Naive thymus-derived CD4-positive, alpha-beta T cell (primary cell): Measurements from ENCODE around the gene JMJD1C. TPM values are rescaled to one million over a fixed set of nuclear protein-coding genes. Genes with fewer than 3 reads are reported as not detected.

ENCODE experiments used
- ATAC-seq: fragments of 150-1000 bp; cut with Tn5 transposase; 2 replicates; pipeline ENCODE4 v1.10.0; 2021; ENCODE audit warnings: mild to moderate bottlenecking, moderate library complexity
- CTCF ChIA-PET: fragments of 350-600 bp; sonication (Branson Sonifier 250); formaldehyde crosslinking; loops from one replicate; lab custom pipeline; 2021; ENCODE audit warnings: antibody characterized with exemption; lab: Charles Lee
- POLR2A ChIA-PET: fragments of 350-600 bp; sonication (Branson Sonifier 250); formaldehyde crosslinking; loops from one replicate; lab custom pipeline; 2021; ENCODE audit warnings: antibody characterized with exemption, inconsistent platforms; lab: Charles Lee
- DNase-seq, 9 donors: peaks; one replicate each; pipeline versions ENCODE4 v3.0.0 to v3.0.0-alpha.2; 2020 to 2022; ENCODE audit warnings: mixed read lengths in 1 of 9
- H3K27ac ChIP-seq: one replicate; pipeline ENCODE4 v1.7.0; 2013; ENCODE audit warnings: mild to moderate bottlenecking, low read depth, low read length, moderate library complexity
- H3K27me3 ChIP-seq, 2 donors: one replicate each; pipeline ENCODE4 v1.7.0; 2013; ENCODE audit warnings: low read length in 2 of 2, mild to moderate bottlenecking in 2 of 2, moderate library complexity in 2 of 2; ENCODE audit not compliant: control insufficient read depth in 2 of 2, insufficient read depth in 2 of 2
- H3K36me3 ChIP-seq, 3 experiments: 1 replicate in 2 of 3; 2 replicates in 1 of 3; pipeline ENCODE4 v1.7.0; 2013; ENCODE audit warnings: low read length in 3 of 3, mild to moderate bottlenecking in 3 of 3, moderate library complexity in 1 of 3; ENCODE audit not compliant: insufficient read depth in 3 of 3, control insufficient read depth in 2 of 3
- H3K4me1 ChIP-seq, 2 donors: one replicate each; pipeline ENCODE4 v1.7.0; 2013; ENCODE audit warnings: low read length in 2 of 2, mild to moderate bottlenecking in 2 of 2, moderate library complexity in 1 of 2; ENCODE audit not compliant: control insufficient read depth in 2 of 2, insufficient read depth in 2 of 2
- H3K4me3 ChIP-seq: 2 replicates; pipeline ENCODE4 v1.7.0; 2013; ENCODE audit warnings: mild to moderate bottlenecking, low read length
- H3K9me3 ChIP-seq, 3 experiments: 1 replicate in 2 of 3; 2 replicates in 1 of 3; pipeline ENCODE4 v1.7.0; 2013; ENCODE audit warnings: low read length in 3 of 3; ENCODE audit not compliant: control insufficient read depth in 2 of 3
- H3K27ac Mint-ChIP-seq, 9 donors: one replicate each; pipeline ENCODE4 v1.8.0; 2020 to 2022; ENCODE audit warnings: mixed read lengths in 9 of 9, mild to moderate bottlenecking in 8 of 9, moderate library complexity in 5 of 9, inconsistent platforms in 2 of 9
- H3K27me3 Mint-ChIP-seq, 5 donors: one replicate each; pipeline ENCODE4 v1.8.0; 2021 to 2022; ENCODE audit warnings: mixed read lengths in 5 of 5, mild to moderate bottlenecking in 1 of 5
- H3K36me3 Mint-ChIP-seq, 5 donors: one replicate each; pipeline ENCODE4 v1.8.0; 2020 to 2022; ENCODE audit warnings: mixed read lengths in 5 of 5, mild to moderate bottlenecking in 3 of 5, inconsistent platforms in 1 of 5
- H3K4me1 Mint-ChIP-seq, 7 donors: one replicate each; pipeline ENCODE4 v1.8.0; 2020 to 2022; ENCODE audit warnings: mixed read lengths in 7 of 7, mild to moderate bottlenecking in 3 of 7, inconsistent platforms in 1 of 7
- H3K4me3 Mint-ChIP-seq, 10 donors: one replicate each; pipeline ENCODE4 v1.8.0; 2020 to 2022; ENCODE audit warnings: mild to moderate bottlenecking in 10 of 10, mixed read lengths in 10 of 10, moderate library complexity in 6 of 10, inconsistent platforms in 2 of 10
- H3K9me3 Mint-ChIP-seq, 11 donors: one replicate each; pipeline ENCODE4 v1.8.0; 2020 to 2022; ENCODE audit warnings: mixed read lengths in 11 of 11, mild to moderate bottlenecking in 4 of 11, inconsistent platforms in 1 of 11, moderate library complexity in 1 of 11
- intact Hi-C, 2 donors: fragments of 100-400 bp; cut with micrococcal nuclease; formaldehyde crosslinking; loops; one replicate each; pipeline ENCODE4 v1.15.1; 2023
- polyA plus RNA-seq, 2 donors: library from polyadenylated mRNA; unstranded; fragments of 300-500 nt; fragmentation: Illumina TruSeq; gene quantifications; one replicate each; pipeline ENCODE4 v1.2.3, GENCODE V29; 2021
- total RNA-seq, 6 experiments: library from RNA in 5 of 6; stranded (reverse) in 5 of 6; gene quantifications; 1 replicate in 5 of 6; 2 replicates in 1 of 6; pipeline ENCODE4 v1.2.3 and lab custom pipeline; 2021 to 2026

JMJD1C gene
- total and polyA plus RNA-seq, 7 experiments from 2014 or later, result 59.0 to 331 (median 120) TPM

DNA sequence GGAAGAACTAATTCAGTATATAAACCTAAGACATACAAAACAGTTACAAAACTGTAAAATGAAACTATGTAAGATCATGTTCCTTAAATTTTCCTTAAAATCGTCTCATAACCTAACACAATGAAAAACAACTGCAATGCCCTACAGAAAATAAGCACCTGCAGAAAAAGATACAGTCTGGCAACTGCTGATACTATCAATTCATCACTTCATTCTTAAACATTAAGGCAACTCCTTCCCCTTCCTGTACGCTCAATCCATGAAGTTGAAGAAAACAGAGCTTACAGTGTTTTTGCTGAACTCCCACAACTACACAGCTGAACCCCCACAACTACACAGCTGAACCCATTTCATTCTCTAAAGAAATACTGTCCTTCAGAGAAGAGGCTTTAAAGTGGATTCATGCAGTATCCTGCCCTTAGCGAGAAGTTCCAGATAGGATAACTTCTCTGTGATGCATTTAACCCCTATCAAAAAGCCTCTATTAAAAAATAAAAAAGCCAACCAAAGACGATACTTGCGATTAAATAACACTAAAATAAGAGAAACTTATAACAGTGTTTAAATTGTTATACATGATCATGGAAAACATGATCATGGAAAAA lies 50.0 kb downstream of the JMJD1C start:
- Mint-ChIP-seq H3K4me3 (peak overlapping the region in 3 of 10 donors; percentile 21 to 40 (median 28)), H3K36me3 (peaks cover 0 to 6% (median 2%) of the 10 kb centered on the region in 5 donors), H3K27me3 (no peaks in the 10 kb centered on the region), H3K27ac (peak overlapping the region in 2 of 9 donors; percentile 33 to 41), H3K4me1 (peaks cover 13 to 64% (median 43%) of the 10 kb centered on the region in 7 donors), H3K9me3 (no peaks in the 10 kb centered on the region)
- H3K27me3 ChIP-seq, result no peaks in the 10 kb centered on the region
- no peak overlapping the region for H3K27ac ChIP-seq
- DNase-seq, result peak in 1 of 9 donors; percentile 7
- H3K4me3 ChIP-seq, result no peak overlapping the region
- ChIA-PET POLR2A (no interaction called here), CTCF (interaction anchor here (0.6 kb wide), 1 partner anchor 47 kb away, joined by 3 read pairs; no protein-coding TSS in a partner anchor)
- H3K4me1 ChIP-seq, result peaks cover 0 to 8% of the 10 kb centered on the region in 2 donors
- no peak for ATAC-seq
- H3K36me3 ChIP-seq, result no peaks in the 10 kb centered on the region
- no peaks in the 10 kb centered on the region for H3K9me3 ChIP-seq
- intact Hi-C loops, result no loop called here

- Histone ChIP-seq H3K4me1 (peaks cover 0 to 7% of the 10 kb centered on the region in 2 donors), H3K9me3 (no peaks in the 10 kb centered on the region), H3K27ac (no peak overlapping the region), H3K4me3 (no peak overlapping the region), H3K27me3 (no peaks in the 10 kb centered on the region), H3K36me3 (no peaks in the 10 kb centered on the region)
- peaks cover 9 to 64% (median 42%) of the 10 kb centered on the region in 7 donors for H3K4me1 Mint-ChIP-seq
- no peaks in the 10 kb centered on the region for H3K27me3 Mint-ChIP-seq
- CTCF ChIA-PET, result no interaction called here
- ATAC-seq, result no peak
- DNase-seq, result no peak
- intact Hi-C loops, result no loop called here
- peaks cover 0 to 6% (median 2%) of the 10 kb centered on the region in 5 donors for H3K36me3 Mint-ChIP-seq
- no peak overlapping the region for H3K4me3 Mint-ChIP-seq
- POLR2A ChIA-PET, result no interaction called here
- no peaks in the 10 kb centered on the region for H3K9me3 Mint-ChIP-seq
- peak overlapping the region in 1 of 9 donors; percentile 20 for H3K27ac Mint-ChIP-seq
These were observed 51.1 kb downstream of the JMJD1C start for GRCh38 chr10:63414481-63415260.

DNA sequence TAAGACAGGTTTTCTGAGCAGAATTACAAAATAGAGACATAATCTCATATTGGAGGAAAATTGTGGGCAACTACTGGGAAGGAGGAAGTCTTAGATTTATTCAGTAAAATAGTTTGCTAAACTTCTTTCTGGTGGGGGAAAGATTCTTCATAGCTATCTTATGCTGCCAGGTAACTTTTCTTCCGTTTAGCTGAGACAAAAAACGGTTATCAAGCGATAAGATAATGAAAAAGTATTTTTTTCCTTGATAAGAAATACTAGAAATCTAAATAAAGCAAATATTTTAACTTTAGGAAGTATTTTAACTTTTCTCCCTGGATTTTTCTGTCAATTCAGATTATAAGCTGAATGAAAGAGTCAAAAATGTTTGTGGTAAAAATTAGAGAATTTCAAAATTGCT lies 52.3 kb downstream of the JMJD1C start:
- Histone ChIP-seq H3K4me3 (no peak overlapping the region), H3K27ac (no peak overlapping the region), H3K27me3 (no peaks in the 10 kb centered on the region), H3K4me1 (peaks cover 0 to 7% of the 10 kb centered on the region in 2 donors), H3K9me3 (no peaks in the 10 kb centered on the region), H3K36me3 (no peaks in the 10 kb centered on the region)
- H3K36me3 Mint-ChIP-seq, result peaks cover 0 to 7% (median 2%) of the 10 kb centered on the region in 5 donors
- DNase-seq, result no peak
- no peaks in the 10 kb centered on the region for H3K9me3 Mint-ChIP-seq
- POLR2A ChIA-PET, result no interaction called here
- CTCF ChIA-PET, result no interaction called here
- H3K27me3 Mint-ChIP-seq, result no peaks in the 10 kb centered on the region
- intact Hi-C loops, result no loop called here
- H3K27ac Mint-ChIP-seq, result no peak overlapping the region
- H3K4me3 Mint-ChIP-seq, result no peak overlapping the region
- peaks cover 11 to 71% (median 46%) of the 10 kb centered on the region in 7 donors for H3K4me1 Mint-ChIP-seq
- ATAC-seq, result no peak

GRCh38 chr10:63412304-63412703 lies 53.5 kb downstream of the JMJD1C start:
- Mint-ChIP-seq H3K4me3 (no peak overlapping the region), H3K36me3 (peaks cover 0 to 12% (median 3%) of the 10 kb centered on the region in 5 donors), H3K27me3 (no peaks in the 10 kb centered on the region), H3K9me3 (no peaks in the 10 kb centered on the region), H3K4me1 (peaks cover 11 to 66% (median 45%) of the 10 kb centered on the region in 7 donors), H3K27ac (no peak overlapping the region)
- DNase-seq (no peak), ATAC-seq (no peak)
- ChIA-PET POLR2A (no interaction called here), CTCF (interaction anchor here (0.7 kb wide), 1 partner anchor 277 kb away, joined by 4 read pairs; no protein-coding TSS in a partner anchor)
- no peaks in the 10 kb centered on the region for H3K36me3 ChIP-seq
- H3K9me3 ChIP-seq, result no peaks in the 10 kb centered on the region
- peaks cover 0 to 3% of the 10 kb centered on the region in 2 donors for H3K4me1 ChIP-seq
- H3K27ac ChIP-seq, result no peak overlapping the region
- no peaks in the 10 kb centered on the region for H3K27me3 ChIP-seq
- H3K4me3 ChIP-seq, result no peak overlapping the region
- intact Hi-C loops, result no loop called here

DNA sequence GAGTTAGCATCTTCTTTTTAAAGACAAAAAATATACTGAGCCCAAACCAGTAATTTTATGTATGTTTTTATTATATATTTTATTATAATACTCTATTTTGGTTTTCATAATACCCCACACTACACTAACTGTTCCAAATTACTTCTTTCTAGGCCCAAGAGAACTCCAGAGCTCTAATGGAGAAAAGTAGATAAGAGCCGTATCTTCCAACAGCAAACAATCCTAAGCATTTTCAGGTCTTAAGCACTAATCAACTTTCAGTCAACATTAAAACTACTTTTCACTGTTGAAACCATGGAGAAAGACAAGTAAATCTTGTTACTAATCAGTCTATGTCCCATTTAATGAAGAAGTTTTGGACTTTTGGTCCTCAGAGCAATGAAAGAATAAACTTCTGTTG lies 55.1 kb downstream of the JMJD1C start:
- Histone ChIP-seq H3K4me1 (peaks cover 0 to 4% of the 10 kb centered on the region in 2 donors), H3K4me3 (no peak overlapping the region), H3K27me3 (no peaks in the 10 kb centered on the region), H3K9me3 (no peaks in the 10 kb centered on the region), H3K36me3 (no peaks in the 10 kb centered on the region), H3K27ac (no peak overlapping the region)
- intact Hi-C loops, result no loop called here
- Mint-ChIP-seq H3K36me3 (peaks cover 0 to 22% (median 9%) of the 10 kb centered on the region in 5 donors), H3K27me3 (no peaks in the 10 kb centered on the region), H3K27ac (no peak overlapping the region), H3K4me3 (no peak overlapping the region), H3K9me3 (no peaks in the 10 kb centered on the region), H3K4me1 (peaks cover 7 to 51% (median 36%) of the 10 kb centered on the region in 7 donors)
- CTCF ChIA-PET, result no interaction called here
- no peak for ATAC-seq
- POLR2A ChIA-PET, result no interaction called here
- no peak for DNase-seq

- intact Hi-C loops, result loop anchor here in 1 of 2 donors (5.0 kb wide), 1 partner anchor 33 kb away; no protein-coding TSS in a partner anchor
- peaks cover 7 to 45% (median 33%) of the 10 kb centered on the region in 7 donors for H3K4me1 Mint-ChIP-seq
- POLR2A ChIA-PET, result no interaction called here
These were observed 56.2 kb downstream of the JMJD1C start for GRCh38 chr10:63409465-63410027.

More at GRCh38 chr10:63409465-63410027, 56.2 kb downstream of the JMJD1C start:
- H3K4me3 Mint-ChIP-seq, result no peak overlapping the region
- Histone ChIP-seq H3K4me3 (no peak overlapping the region), H3K9me3 (no peaks in the 10 kb centered on the region), H3K4me1 (peaks cover 0 to 4% of the 10 kb centered on the region in 2 donors), H3K27ac (no peak overlapping the region), H3K27me3 (no peaks in the 10 kb centered on the region), H3K36me3 (no peaks in the 10 kb centered on the region)
- peak overlapping the region in 1 of 9 donors; percentile 15 for H3K27ac Mint-ChIP-seq
- CTCF ChIA-PET, result no interaction called here
- DNase-seq, result no peak
- H3K36me3 Mint-ChIP-seq, result peaks cover 0 to 25% (median 10%) of the 10 kb centered on the region in 5 donors
- no peaks in the 10 kb centered on the region for H3K27me3 Mint-ChIP-seq
- no peak for ATAC-seq
- H3K9me3 Mint-ChIP-seq, result no peaks in the 10 kb centered on the region
